Upper lobe of left lung (tissue), 4 donors: Measurements from ENCODE around the gene PTK6.

Experiments used
- EP300 ChIP-seq, 4 donors: sonication (generic); formaldehyde crosslinking; IDR thresholded peaks; one replicate each; pipeline ENCODE4 v1.5.1; 2017; ENCODE audit warnings: antibody characterized with exemption in 4 of 4, control low read depth in 2 of 4
- POLR2A ChIP-seq, 4 donors: fragments of 450-650 bp; IDR thresholded peaks; one replicate each; pipeline ENCODE4 v1.5.1; 2016 to 2017; ENCODE audit warnings: antibody characterized with exemption in 4 of 4, mild to moderate bottlenecking in 2 of 4
- POLR2AphosphoS5 ChIP-seq, 2 donors: sonication (generic); formaldehyde crosslinking; IDR thresholded peaks; one replicate each; pipeline ENCODE4 v1.5.1; 2017; ENCODE audit warnings: antibody characterized with exemption in 2 of 2
- TF ChIP-seq, protein P1 (sequence below), 6 experiments: fragments of 450-650 bp in 4 of 6; fragments of 200-600 bp in 2 of 6; sonication (generic) in 2 of 6; IDR thresholded peaks; one replicate each; pipeline ENCODE4 v1.5.1; 2016 to 2019; ENCODE audit warnings: antibody characterized with exemption in 6 of 6

DNA sequence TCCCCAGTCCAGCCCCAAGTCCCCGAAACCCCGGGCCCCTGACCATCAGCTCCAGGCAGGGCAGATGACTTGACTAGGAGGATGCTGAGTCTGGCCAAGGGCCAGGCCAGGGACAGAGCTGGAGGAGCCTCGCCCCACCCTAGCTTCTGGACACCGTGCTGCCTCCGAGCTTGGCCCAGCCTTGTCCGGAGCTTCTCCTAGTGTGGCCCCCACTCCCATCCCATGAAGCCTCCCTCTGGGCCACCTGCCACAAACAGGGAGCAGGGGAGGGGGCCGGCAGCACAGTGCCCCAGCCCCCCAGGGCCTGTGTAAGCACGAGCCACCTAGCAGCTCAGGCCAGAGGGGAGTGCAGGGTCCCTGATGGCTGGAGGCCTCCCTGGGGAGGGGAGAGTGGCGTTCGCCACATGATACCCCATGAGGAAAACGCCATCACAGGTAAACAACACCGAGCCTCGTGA lies 43.6 kb downstream of the PTK6 start:
- TF ChIP-seq, protein P1, sequence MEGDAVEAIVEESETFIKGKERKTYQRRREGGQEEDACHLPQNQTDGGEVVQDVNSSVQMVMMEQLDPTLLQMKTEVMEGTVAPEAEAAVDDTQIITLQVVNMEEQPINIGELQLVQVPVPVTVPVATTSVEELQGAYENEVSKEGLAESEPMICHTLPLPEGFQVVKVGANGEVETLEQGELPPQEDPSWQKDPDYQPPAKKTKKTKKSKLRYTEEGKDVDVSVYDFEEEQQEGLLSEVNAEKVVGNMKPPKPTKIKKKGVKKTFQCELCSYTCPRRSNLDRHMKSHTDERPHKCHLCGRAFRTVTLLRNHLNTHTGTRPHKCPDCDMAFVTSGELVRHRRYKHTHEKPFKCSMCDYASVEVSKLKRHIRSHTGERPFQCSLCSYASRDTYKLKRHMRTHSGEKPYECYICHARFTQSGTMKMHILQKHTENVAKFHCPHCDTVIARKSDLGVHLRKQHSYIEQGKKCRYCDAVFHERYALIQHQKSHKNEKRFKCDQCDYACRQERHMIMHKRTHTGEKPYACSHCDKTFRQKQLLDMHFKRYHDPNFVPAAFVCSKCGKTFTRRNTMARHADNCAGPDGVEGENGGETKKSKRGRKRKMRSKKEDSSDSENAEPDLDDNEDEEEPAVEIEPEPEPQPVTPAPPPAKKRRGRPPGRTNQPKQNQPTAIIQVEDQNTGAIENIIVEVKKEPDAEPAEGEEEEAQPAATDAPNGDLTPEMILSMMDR (IDR thresholded peaks at IDR 0.05): no peak
- TF ChIP-seq POLR2A (IDR thresholded peaks at IDR 0.05): no peak
- no peak for TF ChIP-seq POLR2AphosphoS5 (IDR thresholded peaks at IDR 0.05)
- no peak for TF ChIP-seq EP300 (IDR thresholded peaks at IDR 0.05)
